GM19452 (cell line): ENCODE data around the gene MAPKAPK2.

ENCODE experiments used
- ATAC-seq: cut with Tn5 transposase; IDR thresholded peaks from one replicate; pipeline ENCODE4 v1.9.1; 2021; ENCODE audit not compliant: unreplicated experiment

MAPKAPK2 gene

GRCh38 chr1:206717674-206717989, 32.9 kb downstream of the MAPKAPK2 start:
- ATAC-seq: no peak

DNA sequence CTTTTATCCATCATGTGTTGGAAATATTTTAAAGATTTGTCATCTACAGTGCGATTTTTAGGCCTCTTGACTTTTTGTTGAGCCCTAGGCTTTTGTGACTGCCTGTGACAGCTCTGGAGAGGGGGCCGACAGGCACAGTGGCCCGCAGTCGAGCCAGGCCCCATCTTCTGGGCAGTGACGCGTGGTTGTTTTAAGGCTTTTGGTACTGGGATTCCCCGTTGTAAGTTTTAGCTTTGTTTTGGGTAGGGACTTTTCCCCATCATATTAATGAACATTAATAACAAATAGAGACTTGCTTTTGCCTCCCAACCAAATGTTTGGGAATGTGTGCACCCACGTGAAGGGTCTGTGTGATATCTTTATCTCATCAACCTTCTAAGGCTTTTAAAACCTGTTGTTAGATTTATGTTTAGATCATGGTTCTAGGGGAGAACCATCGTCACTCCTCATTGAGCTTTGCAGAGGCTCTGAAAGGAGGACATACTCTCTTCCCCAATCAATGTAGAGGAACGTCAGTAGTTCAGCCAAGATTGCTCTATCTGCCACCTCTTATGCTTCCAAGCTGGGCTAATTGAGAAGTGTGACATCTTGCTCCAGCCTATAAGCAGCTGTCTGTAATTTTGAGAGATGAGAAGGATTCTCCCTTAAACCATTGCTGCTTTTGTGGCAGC, 34.6 kb downstream of the MAPKAPK2 start:
- no peak for ATAC-seq

DNA sequence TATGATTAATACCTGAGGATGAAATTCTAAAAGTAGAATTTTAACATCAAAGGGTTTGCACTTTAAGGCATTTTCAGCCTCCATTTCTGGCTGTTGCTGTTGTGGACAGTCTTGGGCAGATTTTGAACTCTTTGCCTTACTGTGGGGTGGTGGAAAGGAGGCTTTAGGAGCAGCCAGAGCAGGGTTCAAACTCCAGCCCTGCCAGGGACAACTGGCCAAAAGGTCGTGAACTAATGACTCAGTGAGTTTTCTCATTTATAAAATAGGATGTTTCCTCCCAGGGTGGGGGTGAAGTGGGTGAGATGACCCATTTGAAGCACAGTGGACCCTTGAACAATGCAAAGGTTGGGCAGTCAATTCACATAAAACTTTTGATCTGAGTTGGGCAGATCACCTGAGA, 36.7 kb downstream of the MAPKAPK2 start:
- no peak for ATAC-seq

GRCh38 chr1:206722751-206723461, 38.2 kb downstream of the MAPKAPK2 start:
- no peak for ATAC-seq

DNA sequence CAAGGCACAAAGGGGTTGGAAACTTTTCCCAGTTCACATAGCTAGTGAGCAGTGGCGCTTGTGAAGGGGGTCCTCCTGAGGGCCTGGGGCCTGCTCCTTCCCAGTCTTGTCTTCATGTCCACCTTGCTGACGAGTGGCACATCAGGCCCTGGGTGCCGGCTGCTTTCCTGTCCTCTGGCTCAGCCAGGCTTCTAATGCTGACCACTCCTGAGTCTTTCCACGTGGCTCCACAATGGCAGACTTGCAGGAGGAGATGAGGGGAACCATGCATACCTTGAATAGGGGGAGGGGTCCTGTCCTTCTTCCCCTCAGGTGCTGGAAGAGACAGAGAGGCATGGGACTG, 38.7 kb downstream of the MAPKAPK2 start:
- no peak for ATAC-seq

DNA sequence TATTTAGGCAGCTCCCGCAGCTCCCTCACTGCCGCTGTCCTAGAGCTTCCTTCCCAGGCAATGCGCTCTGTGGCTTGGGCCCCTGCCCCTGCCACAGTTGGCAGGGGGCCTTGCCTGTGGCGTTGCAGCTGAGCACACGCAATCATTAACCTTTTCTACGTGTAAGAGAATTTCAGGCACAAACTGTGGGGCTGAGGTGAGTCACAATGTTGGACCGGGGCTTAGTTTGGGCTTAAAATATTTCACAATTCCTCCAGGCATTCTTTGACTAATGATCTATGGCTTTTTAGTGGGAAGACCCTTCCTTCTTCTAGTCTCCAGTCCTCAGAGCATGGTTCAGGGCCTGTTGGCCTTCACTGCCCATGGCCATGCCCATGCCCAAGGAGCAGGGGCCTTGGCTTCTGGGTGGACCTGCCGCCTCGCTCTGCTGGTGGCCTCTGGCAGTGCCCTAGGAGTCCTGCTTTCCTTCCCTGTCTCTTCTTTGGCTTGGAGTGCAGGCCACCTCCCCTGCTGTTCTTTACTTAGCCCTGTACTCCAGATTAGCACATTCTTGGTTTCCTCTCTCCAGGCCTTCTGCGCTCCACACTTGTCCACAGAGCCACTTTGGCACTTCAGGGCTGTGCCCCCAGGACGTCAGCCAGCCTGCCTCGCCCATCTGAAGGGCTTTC, 39.2 kb downstream of the MAPKAPK2 start:
- ATAC-seq: no peak

- no peak for ATAC-seq
These were observed 40.6 kb downstream of the MAPKAPK2 start for GRCh38 chr1:206725109-206725963.

DNA sequence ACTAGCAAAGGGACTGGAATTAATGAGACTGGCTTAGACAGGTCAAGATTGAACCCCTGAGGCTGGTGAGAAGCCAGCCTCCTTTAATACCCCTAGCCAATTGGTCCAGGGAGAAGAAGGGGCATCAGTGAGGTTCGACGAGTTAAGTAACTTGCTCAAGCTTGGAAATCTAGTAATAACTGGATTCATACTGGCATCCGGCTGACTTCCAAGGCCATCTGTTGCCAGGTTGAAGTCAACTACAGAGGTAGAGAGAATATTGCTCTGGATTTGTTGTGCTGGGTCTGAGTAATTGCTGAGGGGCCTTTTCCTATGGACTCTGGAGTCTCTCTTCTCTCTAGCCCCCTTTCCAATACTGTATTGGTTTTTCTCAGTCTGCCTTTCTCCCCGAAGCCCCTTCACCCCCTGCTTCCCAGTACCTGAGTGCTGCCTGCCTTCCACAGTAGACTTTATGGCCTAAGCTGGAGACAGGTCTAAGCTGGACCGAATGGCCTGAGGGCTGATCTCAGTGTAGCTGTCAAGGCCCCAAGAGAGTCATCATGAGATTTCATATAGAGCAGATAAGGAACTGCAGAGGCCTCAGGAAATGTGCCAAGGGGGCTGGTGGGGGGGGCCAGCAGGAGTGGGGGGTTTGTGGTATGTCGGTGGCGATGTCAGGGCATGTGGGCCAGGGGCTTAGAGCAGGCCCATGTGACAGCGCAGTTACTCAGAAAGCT, 43.4 kb downstream of the MAPKAPK2 start:
- ATAC-seq: no peak

DNA sequence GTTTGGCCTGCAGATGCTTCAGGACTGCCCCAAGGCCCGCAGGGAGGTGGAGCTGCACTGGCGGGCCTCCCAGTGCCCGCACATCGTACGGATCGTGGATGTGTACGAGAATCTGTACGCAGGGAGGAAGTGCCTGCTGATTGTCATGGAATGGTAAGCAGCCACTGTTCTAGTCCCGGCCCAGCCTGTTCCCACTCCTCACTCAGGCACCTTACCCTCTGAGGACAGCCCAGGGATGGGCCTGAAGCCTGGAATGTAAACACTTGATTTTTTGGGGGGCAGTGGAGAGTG, 43.9 kb downstream of the MAPKAPK2 start:
- no peak for ATAC-seq

GRCh38 chr1:206729050-206729449, 44.3 kb downstream of the MAPKAPK2 start:
- ATAC-seq: no peak

DNA sequence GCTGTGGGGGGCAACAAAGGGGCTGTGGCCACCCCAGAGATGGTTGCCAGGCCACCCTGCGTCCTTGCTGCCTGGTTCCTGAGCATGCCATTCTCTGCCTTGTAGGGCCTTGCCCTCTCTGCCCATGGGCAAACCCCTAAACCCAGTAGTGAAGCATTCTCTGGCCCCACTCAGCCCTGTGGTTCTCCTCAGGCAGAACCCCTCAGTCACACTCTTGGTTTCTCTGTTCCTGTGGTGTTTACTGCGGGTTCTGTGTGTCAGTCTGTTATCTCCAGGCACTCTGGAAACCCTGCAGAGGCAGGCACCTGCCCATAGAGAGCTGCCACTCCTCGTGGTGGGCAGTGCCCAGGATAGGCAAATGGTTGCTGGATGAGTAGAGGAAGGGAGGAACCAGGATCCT, 44.8 kb downstream of the MAPKAPK2 start:
- no peak for ATAC-seq

DNA sequence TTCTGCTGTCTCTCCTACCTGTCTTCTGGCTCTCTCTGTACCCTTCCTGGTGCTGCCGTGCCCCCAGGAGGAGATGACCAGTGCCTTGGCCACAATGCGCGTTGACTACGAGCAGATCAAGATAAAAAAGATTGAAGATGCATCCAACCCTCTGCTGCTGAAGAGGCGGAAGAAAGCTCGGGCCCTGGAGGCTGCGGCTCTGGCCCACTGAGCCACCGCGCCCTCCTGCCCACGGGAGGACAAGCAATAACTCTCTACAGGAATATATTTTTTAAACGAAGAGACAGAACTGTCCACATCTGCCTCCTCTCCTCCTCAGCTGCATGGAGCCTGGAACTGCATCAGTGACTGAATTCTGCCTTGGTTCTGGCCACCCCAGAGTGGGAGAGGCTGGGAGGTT, 47.8 kb downstream of the MAPKAPK2 start:
- no peak for ATAC-seq

GRCh38 chr1:206732992-206733391, 48.3 kb downstream of the MAPKAPK2 start:
- no peak for ATAC-seq

DNA sequence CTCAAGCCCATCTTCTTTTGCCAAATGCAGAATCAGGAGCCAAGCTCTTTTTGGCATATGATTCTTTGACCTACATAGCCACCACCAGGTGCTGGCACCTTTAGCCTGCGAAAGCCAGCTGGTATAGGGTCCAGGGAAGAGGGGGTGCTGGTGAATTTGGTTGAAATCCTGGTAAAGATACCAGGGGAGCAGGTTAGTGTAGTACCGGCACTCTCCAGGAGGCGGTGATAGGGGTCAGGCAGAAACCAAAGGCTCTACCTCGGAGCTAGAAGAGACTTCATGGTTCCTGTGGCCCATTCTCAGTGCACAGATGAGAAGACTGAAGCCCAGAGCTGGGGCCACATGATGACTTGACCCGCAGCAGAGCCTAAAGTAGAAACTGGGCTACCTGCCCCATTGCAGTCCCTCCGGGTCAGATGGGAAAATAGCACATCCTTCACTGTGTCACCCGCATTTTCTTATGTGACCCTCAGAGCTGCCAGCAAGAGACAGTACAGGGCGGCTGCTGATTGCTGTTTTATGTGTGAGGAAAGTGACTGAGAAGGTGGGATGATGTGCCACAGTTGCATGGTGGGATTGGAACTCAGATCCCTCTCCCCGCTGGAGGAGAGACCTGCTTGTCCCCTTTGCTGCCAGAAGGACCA, 49.9 kb downstream of the MAPKAPK2 start:
- ATAC-seq: no peak

GRCh38 chr1:206735553-206736031, 50.9 kb downstream of the MAPKAPK2 start:
- no peak for ATAC-seq

DNA sequence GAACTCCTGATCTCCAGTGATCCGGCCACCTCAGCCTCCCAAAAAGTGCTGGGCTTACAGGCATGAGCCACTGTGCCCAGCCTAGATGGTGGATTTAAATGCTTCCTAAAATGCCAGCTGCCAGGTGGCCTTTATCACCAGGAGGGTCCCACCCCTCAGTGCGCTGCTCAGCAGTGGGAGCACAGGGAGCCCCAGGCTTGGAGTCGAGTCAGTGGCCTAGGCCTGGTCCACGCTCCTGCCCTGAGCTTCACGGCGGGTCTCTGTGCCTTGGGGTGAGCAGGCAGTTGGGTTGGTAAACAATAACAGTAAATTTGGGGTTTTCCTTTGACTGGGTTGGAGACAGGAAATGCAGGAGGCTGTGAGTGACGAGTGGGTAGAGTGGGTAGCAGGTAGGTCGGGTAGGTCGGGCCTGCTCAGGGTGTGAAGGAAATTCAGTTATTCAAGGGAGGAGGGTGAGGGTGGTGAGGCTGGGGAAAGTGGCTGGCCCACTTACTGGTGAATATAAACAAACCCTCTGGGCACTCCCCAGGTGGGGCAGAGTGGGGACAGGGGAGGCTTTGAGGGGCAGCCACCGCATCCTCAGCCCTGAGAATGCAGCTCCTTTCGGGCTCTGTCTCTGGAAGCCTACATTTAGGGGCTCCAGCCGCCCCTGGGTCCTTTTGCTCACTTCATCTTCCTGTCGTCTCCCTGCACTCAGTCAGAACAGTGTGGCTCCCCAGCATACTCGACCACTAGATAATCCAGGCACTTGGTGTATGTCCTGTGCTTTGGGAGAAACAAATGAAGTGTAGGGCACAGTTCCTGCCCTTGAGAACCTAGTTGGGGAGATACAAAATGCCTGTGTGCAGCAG, 52.4 kb downstream of the MAPKAPK2 start:
- ATAC-seq: no peak

GRCh38 chr1:206737729-206738201, 53.1 kb downstream of the MAPKAPK2 start:
- no peak for ATAC-seq

DNA sequence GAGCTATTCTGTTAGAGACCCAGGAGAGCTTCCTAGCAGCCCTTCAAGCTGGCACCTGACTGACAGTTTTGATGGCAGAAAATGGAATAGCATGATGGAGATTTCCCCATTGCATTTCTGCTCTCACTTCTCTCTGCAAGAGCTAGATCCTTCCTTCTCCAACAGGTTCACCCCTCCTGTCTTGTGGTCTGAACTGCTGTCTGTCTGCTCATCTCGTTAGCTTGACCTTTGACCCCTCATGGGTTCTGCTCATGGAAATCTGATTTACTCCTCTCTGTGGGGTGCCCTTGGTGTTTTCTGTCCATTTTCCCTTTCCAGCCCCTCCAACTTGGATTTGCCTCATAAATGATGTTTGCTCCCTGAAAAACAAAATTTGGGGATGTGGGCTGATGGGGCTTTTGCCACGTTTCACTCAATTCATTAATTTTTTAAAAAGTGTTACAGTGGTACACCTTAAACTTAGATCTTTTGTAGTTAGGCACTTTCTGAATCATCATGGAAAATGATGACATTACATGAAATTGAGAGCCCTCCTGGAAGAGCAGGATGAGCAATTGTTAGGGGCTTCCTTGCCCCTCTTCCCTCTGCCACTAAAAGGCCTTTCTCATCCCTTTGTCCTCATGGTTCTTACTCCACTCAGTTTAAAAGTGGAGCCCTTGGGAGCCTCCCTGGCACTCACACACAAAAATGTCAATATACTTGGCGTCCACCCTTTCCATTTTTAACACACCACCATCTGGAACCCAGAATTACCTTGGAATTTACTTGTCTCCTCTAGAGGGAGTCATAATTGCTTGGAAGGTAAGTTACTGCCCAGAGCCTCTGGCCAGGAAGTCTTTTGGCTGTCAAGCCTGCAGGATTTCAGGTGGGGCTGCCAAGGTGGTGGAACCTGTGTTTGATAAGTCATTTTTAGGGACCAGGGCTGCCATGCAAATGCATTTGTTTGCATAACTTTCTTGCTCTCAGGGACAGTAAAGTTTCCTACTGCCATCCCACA, 54.0 kb downstream of the MAPKAPK2 start:
- no peak for ATAC-seq
